Omental fat pad (tissue), 4 donors: ENCODE results near the gene CCSAP. TPM values are rescaled to one million over a fixed set of nuclear protein-coding genes. Genes with fewer than 3 reads are reported as not detected.

Experiments used
- ATAC-seq: fragments of 150-250 bp; one replicate; pipeline ENCODE4 v1.9.1; 2016; ENCODE audit warnings: mild to moderate bottlenecking, moderate library complexity; ENCODE audit not compliant: low FRiP score
- DNase-seq: peaks from one replicate; pipeline ENCODE4 v3.0.0-alpha.2; 2019; ENCODE audit warnings: low spot score
- total RNA-seq, 4 donors: library from RNA; depleted of rRNA; stranded (reverse); fragments of >200 nt; gene quantifications; one replicate each; pipeline ENCODE4 v1.1.0, GENCODE V29; 2016
- TF ChIP-seq, protein P1 (sequence below), 3 donors: fragments of 450-650 bp; IDR thresholded peaks; one replicate each; pipeline ENCODE4 v1.5.1; 2016 to 2017; ENCODE audit warnings: antibody characterized with exemption in 3 of 3, mild to moderate bottlenecking in 3 of 3, moderate library complexity in 2 of 3

Gene CCSAP
- total RNA-seq, 4 donors from 2014 or later = 2.5 to 6.0 (median 4.4) TPM

DNA sequence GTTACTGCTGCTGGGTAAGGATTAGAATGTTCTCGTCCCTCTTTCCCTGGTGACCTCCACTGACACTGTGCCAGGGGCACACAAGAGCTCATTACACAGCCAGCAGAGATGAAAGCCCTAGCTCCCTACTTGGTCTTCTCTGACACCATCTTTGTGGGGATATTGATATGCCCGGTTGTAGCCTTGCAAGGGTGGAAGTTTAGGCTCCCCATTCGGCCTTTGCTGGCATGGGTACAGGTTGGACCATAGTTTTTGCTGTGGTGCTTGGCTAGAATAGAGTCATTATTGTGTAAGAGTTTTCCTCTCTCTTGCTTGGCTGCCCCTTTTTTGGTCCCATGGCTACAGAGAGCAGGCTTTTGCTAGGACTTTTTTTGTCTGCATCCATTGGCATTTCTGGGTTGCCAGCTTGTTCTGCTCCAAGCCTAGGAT is 59.6 kb downstream of the CCSAP start:
- TF ChIP-seq, protein P1, sequence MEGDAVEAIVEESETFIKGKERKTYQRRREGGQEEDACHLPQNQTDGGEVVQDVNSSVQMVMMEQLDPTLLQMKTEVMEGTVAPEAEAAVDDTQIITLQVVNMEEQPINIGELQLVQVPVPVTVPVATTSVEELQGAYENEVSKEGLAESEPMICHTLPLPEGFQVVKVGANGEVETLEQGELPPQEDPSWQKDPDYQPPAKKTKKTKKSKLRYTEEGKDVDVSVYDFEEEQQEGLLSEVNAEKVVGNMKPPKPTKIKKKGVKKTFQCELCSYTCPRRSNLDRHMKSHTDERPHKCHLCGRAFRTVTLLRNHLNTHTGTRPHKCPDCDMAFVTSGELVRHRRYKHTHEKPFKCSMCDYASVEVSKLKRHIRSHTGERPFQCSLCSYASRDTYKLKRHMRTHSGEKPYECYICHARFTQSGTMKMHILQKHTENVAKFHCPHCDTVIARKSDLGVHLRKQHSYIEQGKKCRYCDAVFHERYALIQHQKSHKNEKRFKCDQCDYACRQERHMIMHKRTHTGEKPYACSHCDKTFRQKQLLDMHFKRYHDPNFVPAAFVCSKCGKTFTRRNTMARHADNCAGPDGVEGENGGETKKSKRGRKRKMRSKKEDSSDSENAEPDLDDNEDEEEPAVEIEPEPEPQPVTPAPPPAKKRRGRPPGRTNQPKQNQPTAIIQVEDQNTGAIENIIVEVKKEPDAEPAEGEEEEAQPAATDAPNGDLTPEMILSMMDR (IDR thresholded peaks at IDR 0.05) = no peak
- ATAC-seq = no peak
- DNase-seq = no peak

DNA sequence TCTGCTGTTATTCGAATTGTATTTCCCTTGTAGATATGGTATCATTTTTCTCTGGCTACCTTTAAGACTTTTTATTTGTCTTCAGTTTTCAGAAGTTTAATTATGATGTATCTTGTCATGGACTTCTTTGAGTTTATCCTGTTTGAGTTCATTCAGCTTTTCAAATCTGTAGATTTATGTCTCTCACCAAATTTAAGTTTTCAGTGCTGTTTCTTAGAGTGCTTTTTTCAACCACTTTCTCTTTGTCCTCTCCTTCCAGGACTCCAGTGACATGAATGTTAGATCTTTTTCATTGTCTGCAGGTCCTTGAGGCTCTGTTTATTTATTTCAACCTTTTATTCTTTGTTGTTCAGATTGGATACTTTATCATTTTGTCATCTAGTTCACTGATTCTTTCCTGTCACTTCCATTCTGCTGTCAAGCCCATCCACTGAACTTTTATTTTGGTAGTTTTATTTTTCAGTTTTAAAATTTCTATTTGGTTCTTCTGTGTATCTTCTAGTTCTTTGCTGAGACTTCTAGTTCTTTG is 60.5 kb downstream of the CCSAP start:
- DNase-seq = no peak
- TF ChIP-seq, protein P1 (IDR thresholded peaks at IDR 0.05) = no peak
- ATAC-seq = no peak

DNA sequence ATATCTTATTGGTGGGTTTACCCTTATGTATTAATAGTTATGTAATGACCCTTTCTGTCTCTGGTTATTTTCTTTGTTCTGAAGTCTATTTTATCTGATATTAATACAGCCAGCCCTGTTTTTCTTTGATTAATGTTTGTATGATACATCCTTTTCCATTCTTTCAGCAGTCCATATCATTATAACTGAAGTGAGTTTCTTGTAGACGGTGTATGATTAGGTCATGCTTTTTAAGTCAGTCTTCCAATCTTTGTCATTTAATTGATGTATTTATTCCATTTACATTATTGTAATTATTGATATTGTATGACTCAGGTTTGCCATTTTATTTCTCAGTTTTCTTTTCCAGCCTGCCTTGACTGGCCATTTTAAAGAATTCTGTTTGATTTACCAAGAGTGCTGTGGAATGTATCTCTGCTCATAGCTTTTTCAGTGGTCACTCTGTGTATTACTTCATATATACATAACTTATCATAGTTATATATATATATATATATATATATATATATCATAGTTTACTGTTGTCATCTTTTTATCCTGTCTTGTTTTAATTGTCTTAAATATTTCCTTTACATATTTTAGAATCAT is 61.4 kb downstream of the CCSAP start:
- TF ChIP-seq, protein P1 (IDR thresholded peaks at IDR 0.05) = no peak
- DNase-seq (no peak), ATAC-seq (no peak)

DNA sequence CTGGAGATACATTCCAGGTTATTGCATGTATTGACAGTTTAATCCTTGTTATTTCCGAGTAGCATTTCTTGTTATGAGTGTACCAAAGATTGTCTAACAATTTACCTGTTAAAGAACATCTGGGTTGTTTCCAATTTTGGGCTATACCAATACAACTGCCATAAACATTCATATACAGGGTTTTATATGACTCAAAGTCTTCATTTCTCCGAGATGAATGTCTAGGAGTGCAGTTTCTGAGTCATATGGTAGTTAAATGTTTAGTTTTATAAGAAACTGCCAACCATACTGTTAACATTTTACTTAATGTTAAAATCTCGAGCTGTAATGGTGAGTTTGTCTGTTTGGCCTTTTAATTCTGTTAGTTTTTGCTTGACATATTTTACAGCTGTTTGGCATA is 61.9 kb downstream of the CCSAP start:
- ATAC-seq = no peak
- DNase-seq = no peak
- TF ChIP-seq, protein P1 (IDR thresholded peaks at IDR 0.05) = no peak

DNA sequence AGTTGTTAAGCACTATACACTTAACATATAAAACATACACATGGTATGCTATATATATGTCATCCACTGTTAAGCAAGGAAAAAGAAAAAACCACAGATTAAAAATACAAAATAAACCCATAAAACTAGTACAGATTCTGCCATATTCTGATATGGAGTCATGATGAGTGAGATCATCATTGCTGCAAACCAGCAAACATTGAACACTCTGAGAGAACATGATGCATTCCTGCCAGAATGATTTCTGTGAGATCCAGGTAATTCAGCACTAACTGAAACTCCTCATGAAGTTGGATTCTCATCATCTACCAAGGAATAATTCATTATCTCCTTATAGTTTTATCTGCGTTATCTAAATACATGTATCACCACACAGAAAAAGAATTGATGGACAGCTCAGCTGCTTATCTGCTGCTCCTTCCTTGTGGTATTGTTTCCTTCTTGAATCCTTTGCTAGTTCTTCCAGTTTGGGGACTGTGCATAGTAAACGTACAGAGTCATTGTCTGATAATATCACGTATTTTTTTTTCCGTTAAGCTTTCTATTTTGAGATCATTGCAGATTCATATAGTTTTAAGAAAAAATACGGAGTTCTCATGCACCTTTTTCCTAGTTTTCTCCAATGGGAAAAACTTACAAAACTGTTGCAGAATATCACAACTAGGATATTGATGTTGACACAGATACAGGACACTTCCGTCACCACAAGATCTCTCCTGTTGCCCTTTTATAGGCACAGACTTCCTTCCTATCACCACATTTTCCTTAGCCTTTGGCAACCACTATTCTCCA is 62.6 kb downstream of the CCSAP start:
- ATAC-seq = no peak
- no peak for DNase-seq
- TF ChIP-seq, protein P1 (IDR thresholded peaks at IDR 0.05) = no peak

DNA sequence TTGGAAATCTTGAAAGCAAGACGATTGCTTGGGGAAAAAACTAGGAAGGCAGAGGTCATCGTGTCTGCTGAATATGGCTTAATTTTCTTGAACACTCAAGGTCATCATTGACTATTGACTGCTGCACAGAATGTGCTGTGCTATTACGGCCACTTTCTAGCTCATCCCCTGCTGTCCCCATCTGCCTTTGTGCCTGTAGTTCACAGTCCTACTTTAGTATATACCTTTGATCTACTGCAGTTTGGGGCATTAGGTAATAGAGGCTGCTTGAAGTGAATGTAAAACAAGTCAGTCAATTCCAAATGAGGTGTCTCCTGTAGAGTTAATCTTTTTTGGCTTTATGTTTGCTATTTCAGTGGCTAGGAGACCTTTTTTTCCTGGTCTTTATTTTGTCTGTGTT is 63.6 kb downstream of the CCSAP start:
- TF ChIP-seq, protein P1 (IDR thresholded peaks at IDR 0.05) = no peak
- ATAC-seq (no peak), DNase-seq (no peak)
